Measurements from ENCODE around the gene CHDH.
A peak's percentile ranks its signal among the peaks of the same experiment; 100 is the strongest.

Gene CHDH, protein sequence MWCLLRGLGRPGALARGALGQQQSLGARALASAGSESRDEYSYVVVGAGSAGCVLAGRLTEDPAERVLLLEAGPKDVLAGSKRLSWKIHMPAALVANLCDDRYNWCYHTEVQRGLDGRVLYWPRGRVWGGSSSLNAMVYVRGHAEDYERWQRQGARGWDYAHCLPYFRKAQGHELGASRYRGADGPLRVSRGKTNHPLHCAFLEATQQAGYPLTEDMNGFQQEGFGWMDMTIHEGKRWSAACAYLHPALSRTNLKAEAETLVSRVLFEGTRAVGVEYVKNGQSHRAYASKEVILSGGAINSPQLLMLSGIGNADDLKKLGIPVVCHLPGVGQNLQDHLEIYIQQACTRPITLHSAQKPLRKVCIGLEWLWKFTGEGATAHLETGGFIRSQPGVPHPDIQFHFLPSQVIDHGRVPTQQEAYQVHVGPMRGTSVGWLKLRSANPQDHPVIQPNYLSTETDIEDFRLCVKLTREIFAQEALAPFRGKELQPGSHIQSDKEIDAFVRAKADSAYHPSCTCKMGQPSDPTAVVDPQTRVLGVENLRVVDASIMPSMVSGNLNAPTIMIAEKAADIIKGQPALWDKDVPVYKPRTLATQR

DNA sequence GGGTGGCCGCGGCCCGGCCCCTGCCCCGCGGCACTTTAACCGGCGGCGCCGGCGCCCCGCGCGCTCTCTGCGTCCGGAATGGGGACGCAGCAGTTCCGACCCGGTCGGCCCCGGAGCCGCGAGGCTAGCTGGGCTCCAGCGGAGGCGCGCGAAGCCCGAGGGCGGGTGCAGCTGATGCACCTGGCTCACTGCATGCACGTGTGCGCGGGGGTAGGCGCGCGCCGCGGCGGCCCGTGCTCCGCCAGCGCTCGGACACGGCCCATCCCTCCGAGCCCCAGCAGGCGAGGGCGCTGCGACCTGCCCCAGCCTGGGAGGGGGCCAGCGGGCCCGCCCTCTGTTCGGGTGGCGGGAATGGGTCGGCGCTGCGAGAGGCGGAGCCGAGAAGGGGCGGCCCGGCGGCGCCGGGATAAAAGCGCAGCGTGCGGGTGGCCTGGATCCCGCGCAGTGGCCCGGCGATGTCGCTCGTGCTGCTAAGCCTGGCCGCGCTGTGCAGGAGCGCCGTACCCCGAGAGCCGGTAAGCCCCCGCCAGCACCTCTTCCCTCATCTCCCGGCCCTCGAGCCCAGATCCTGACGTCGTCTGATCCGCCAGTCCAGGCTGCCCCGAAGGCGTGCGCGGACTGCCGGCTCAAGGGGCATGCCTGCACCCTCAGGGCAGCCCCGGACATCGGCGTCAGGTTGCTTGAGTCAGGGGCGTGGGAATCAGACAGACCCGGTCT, at the start of gene CHDH, which contains the start of gene IL17RB:
CHDH (minus strand) TSS at position 286 of the 717 bp plus-strand sequence. CDS start 22,411 bp downstream, outside the sequence.
IL17RB (plus strand) TSS at position 435 of the 717 bp plus-strand sequence; CDS start at position 456, 21 bp downstream.
- no peak for DNase-seq (ENCODE audit: low read depth in 1 of 2, low spot score in 1 of 2)

DNA sequence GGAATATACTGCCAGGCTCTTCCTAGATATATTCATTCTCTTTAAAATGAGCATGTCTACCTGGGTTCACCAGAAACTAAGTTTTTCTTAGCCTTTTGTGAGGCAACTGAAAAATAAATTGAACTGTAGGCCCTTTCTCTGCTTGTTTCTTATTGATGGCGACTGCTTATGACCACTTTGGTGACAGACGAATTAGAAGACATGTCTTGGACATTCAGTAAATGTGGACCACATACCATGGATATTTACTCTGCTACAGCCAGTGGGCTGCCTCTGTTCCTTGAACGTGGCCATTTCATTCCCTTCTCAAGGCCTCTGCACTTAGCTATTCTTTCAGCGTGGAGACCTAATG, 46.0 kb upstream of the CHDH start:
- DNase-seq (ENCODE audit: low read depth in 1 of 2, low spot score in 1 of 2), result no peak

DNA sequence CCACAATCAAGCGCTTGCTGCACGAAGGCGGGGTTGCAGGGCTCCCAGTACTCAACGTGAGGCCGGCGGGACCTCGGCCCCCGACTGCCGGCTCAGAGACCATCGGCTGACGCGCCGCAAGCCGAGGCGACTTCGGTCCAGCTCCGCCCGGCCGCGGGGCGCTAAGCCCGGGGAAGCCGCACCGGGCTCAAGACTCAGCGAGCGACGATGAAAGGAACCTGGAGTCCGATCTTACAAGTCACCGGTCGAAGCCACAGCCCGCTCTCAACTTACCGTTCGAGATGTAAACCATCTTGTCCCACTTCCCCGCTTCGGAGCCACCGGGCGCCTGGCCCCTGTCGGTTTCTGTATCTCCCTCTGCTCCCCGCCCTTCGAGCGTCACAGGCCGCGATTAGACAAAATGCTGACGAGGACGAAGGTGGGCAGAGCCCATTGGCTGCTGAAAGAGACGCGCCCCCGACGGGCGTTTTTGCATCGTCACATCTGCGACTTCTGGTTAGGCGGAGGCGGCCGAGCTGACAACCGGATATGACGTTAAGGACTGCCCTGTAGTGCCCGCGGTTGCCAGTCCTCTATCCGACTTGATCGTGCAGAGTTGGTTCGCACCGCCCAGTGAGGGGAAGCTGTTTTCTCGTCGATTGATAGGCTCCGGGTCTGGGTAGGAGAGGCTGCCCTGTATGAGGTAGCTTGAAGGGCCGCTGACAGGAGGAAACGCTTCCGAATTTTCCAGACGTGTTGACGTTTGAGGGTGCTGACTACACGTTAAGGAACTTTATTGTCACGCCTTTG, 45.5 kb upstream of the CHDH start, which contains the start of gene SELENOK:
SELENOK (minus strand) TSS at position 363 of the 789 bp plus-strand sequence.
- DNase-seq (ENCODE audit: low read depth in 1 of 2, low spot score in 1 of 2), result peak; percentile 93 to 94

DNA sequence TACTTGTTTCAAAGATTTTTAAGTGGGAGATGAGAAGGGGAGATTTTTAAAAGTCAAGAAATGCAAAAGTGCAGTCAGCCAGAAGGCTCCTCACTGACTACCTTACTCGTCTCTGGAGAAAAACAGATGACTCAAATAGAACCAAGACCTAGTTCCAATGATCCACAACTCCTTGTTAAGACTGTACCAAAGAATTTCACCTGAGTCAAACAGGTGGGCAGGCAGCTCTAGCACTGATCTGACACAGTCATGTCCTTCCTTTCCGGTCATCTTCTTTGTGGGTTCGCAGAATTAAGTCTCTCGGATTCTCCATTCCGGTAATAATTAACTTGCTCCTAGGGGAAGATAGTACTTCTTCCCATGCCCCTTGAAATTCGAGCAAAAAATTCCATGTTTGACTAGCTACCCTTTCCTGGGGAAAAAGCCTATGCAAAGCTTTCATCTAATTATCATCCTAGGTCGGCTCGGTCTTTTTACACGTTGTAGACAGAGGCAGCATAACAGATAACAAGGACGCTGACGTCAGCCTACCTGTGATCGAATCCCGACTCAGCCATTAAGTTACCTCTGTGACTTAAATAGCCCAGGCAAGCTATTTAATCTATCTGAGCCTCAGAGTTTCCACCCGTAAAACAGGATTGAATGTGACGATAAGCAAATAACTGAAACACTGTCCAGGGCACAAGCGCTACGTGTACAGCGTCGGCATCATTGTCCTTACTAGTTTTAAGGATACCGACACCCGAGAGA, 44.7 kb upstream of the CHDH start:
- DNase-seq (ENCODE audit: low read depth in 1 of 2, low spot score in 1 of 2), result peak in 1 of 2 donors; percentile 10

GRCh38 chr3:53888232-53888631, 42.0 kb upstream of the CHDH start:
- DNase-seq (ENCODE audit: low read depth in 1 of 2, low spot score in 1 of 2), result no peak

DNA sequence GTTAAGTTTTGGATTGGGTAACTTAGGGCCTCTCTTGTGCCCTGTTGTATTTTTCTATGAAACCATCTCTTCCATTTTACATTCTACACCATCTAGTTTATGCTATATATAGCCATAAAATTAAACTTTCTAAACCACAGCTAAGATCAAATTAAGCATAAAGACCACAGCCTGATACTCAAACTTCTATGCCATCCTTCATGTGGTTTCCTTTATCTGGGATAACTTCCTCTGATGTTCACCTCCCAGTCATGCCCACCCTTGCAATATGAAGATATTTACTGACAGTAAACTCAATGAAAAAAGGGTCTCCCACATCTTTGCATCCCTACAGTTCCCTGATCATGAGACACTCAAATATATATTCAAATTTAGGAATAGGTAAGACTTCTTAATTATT, 41.2 kb upstream of the CHDH start:
- no peak for DNase-seq (ENCODE audit: low read depth in 1 of 2, low spot score in 1 of 2)

- DNase-seq (ENCODE audit: low read depth in 1 of 2, low spot score in 1 of 2), result no peak
Observed at GRCh38 chr3:53885239-53885638, 39.0 kb upstream of the CHDH start.

DNA sequence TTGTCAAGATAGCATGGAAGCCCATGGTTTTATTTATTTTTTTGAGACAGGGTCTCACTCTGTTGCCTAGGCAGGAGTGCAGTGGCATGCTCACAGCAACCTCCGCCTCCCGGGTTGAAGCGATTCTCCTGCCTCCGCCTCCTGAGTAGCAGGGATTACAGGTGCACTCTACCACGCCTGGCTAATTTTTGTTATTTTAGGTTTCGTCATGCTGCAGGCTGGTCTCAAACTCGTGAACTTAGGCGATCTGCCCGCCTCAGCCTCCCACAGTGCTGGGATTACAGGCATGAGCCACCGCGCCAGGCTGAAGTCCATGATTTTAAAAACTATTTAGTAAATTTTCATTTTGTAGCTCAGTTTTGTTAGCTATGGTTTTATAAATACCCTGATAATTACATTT, 38.4 kb upstream of the CHDH start:
- DNase-seq (ENCODE audit: low read depth in 1 of 2, low spot score in 1 of 2), result no peak

GRCh38 chr3:53883008-53883407, 36.8 kb upstream of the CHDH start:
- no peak for DNase-seq (ENCODE audit: low read depth in 1 of 2, low spot score in 1 of 2)

DNA sequence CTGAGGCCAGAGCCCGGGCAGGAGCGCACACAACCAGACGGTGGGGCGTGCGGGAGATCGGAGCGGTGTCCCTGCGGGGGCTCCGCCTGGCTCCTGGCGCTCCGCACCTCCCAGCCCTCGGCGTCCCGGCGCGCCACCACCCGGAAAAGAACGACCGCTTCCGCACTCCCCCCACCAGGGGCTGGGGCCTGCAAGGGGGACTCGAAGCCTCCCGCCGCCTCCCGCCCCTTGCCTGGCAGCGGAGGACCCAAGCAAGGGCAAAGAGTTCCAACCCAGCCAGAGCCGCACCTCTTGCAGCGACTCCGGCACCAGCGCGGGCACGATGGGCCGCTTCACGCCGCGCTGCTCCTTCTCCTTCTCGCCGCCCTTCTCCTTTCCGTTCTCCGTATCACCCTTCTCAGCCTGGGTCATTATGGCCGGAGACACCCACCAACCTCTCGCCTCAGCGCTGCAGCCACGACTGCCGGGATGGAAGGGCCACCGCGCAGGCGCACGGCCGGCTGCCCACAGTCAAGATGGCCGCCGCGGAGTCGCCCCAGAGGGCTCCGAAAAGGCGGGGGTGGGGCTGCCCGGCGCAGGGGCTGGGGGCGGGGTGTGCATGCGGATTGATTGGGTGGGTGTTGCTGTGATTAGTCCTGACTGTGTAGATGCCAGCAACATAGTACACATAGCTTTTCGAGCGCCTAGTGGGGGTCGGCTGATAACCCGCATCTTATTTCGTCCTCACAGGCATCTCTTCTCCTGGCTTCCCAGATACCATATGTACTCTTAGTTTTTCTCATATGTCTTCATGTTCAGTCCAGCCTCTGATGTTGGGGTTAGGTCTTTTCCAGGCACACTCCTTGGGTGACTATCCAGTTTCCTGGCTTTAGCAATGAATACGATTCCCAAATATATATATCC, 35.7 kb upstream of the CHDH start, which contains the start of gene ACTR8:
ACTR8 (minus strand) TSS at position 462 of the 903 bp plus-strand sequence; CDS start at position 411, 51 bp downstream.
- peak; percentile 62 to 78 for DNase-seq (ENCODE audit: low read depth in 1 of 2, low spot score in 1 of 2)

GRCh38 chr3:53880396-53881345, 34.5 kb upstream of the CHDH start:
- DNase-seq (ENCODE audit: low read depth in 1 of 2, low spot score in 1 of 2), result no peak

DNA sequence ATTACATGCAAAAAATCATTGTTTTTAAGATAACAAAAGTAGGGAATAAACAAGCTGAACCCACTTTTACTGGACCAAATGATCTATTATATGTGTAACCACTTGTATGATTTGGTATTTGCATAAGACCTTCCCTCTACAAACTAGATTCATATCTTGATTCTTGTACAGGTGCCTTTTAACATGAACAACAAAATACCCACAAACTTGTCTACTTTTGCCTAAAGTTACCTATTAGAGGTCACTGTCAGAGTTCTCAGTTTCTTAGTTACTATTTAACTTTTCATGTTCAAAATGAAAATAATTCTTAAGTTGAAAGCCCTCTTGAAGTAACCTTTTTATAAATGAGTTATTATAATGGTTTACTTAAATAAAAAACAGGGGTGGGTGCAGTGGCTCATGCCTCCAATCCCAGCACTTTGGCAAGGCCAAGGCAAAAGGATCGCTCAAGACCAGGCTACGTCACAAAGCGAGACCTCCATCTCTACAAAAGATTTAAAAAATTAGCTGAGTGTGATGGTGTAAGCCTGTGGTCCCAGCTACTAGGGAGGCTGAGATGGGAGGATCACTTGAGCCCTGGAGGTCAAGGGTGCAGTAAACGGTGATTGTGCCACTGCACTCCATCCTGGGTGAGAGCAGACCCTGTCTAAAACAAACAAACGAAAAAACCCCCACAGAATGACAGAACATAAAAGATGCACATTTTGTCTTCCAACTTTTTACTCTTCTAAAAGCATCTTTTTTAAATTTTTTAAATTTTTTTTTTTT, 19.7 kb upstream of the CHDH start:
- no peak for DNase-seq (ENCODE audit: low read depth in 1 of 2, low spot score in 1 of 2)

DNA sequence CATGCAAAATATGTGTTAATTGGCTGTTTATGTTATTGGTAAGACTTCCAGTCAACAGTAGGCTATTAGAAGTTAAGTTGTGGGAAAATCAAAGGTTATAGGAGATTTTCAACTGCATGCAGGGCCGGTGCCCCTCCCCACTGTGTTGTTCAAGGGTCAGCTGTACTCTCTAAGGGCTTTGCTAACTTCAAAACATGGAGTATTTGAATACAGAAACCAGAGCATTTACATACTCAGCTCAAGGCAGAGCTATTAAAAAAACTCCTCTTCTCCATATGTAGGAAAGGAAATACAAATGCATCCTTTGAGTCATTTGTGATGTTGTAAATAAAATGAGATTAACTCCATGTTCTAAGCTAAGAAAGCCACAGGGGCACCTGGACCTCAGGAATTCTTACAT, 16.9 kb upstream of the CHDH start:
- no peak for DNase-seq (ENCODE audit: low read depth in 1 of 2, low spot score in 1 of 2)

GRCh38 chr3:53862241-53862640, 16.0 kb upstream of the CHDH start:
- DNase-seq (ENCODE audit: low read depth in 1 of 2, low spot score in 1 of 2), result no peak

GRCh38 chr3:53860196-53860595, 14.0 kb upstream of the CHDH start:
- DNase-seq (ENCODE audit: low read depth in 1 of 2, low spot score in 1 of 2), result no peak

DNA sequence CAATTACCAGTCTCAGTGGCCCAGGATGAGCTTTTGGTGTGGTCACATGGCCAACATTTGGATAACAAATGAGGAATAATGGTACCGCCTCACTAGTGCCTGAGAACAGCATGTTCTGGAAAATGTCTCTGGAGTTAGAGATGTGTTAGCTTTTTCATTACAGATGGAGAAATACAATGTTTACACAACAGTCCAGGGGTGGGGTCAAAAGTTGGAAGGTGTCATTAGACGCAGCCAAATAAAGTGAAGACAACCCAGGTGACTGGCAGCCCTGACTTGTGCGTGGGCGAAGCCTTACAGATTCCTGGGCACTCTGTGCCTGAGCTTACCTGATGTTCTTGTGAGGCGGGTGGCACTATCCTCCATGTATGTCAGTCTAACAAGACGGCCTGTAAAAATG, 13.0 kb upstream of the CHDH start:
- DNase-seq (ENCODE audit: low read depth in 1 of 2, low spot score in 1 of 2), result no peak

- no peak for DNase-seq (ENCODE audit: low read depth in 1 of 2, low spot score in 1 of 2)
Observed at GRCh38 chr3:53858096-53858741, 12.0 kb upstream of the CHDH start.
